Karpas-422 (cell line): ENCODE data around the gene XRN2. TPM values are rescaled to one million over a fixed set of nuclear protein-coding genes. Genes with fewer than 3 reads are reported as not detected.

ENCODE experiments used
- DNase-seq: peaks from one replicate; pipeline ENCODE4 v3.0.0-alpha.2; 2015
- H2AFZ ChIP-seq: fragments of 200-600 bp; sonication (generic); 2 replicates; pipeline ENCODE4 v1.6.1; 2014; ENCODE audit warnings: antibody characterized with exemption, low read length, mixed read lengths
- H3K27ac ChIP-seq: fragments of 200-600 bp; sonication (generic); 2 replicates; pipeline ENCODE4 v1.5.1; 2014; ENCODE audit warnings: mild to moderate bottlenecking, low read length, moderate library complexity
- H3K27me3 ChIP-seq: fragments of 200-600 bp; sonication (generic); 2 replicates; pipeline ENCODE4 v1.6.1; 2014; ENCODE audit warnings: low read length, mixed read lengths
- H3K36me3 ChIP-seq: fragments of 200-600 bp; sonication (generic); 2 replicates; pipeline ENCODE4 v1.6.1; 2014; ENCODE audit warnings: low read length, mixed read lengths; ENCODE audit not compliant: insufficient read depth
- H3K4me1 ChIP-seq: fragments of 200-600 bp; sonication (generic); 2 replicates; pipeline ENCODE4 v1.6.1; 2014; ENCODE audit warnings: mild to moderate bottlenecking, low read length, mixed read lengths
- H3K4me2 ChIP-seq: fragments of 200-600 bp; sonication (generic); 2 replicates; pipeline ENCODE4 v1.6.1; 2014; ENCODE audit warnings: low read length, low read depth, mild to moderate bottlenecking; ENCODE audit not compliant: poor library complexity, severe bottlenecking
- H3K4me3 ChIP-seq: fragments of 200-600 bp; sonication (generic); 2 replicates; pipeline ENCODE4 v1.5.1; 2014; ENCODE audit warnings: mild to moderate bottlenecking, antibody characterized with exemption, low read length, mixed read lengths
- H3K79me2 ChIP-seq: fragments of 200-600 bp; sonication (generic); 2 replicates; pipeline ENCODE4 v1.6.1; 2014; ENCODE audit warnings: mild to moderate bottlenecking, low read length, mixed read lengths
- H3K9ac ChIP-seq: fragments of 200-600 bp; sonication (generic); 2 replicates; pipeline ENCODE4 v1.6.0; 2014; ENCODE audit warnings: low read length
- H3K9me2 ChIP-seq: fragments of 200-600 bp; sonication (generic), shearing (Covaris generic); replicated peaks from 2 replicates; pipeline ENCODE4 v1.6.0; 2014; ENCODE audit warnings: mild to moderate bottlenecking, low read length, moderate library complexity; ENCODE audit not compliant: insufficient read depth
- H3K9me3 ChIP-seq: fragments of 300-700, 200-600 bp; sonication (generic); 2 replicates; pipeline ENCODE4 v1.6.1; 2014; ENCODE audit warnings: low read length, mixed read lengths
- H4K20me1 ChIP-seq: fragments of 200-600 bp; sonication (generic); 2 replicates; pipeline ENCODE4 v1.6.1; 2014; ENCODE audit warnings: mild to moderate bottlenecking, antibody characterized with exemption, low read length, low read depth; ENCODE audit not compliant: insufficient read depth
- small RNA-seq: library from RNA; depleted of rRNA; stranded (forward); fragments of <200 nt; gene quantifications from one replicate; pipeline ENCODE3, GENCODE V24; 2014
- total RNA-seq: library from RNA; depleted of rRNA; stranded (reverse); fragments of >200 nt; shearing (Covaris generic); gene quantifications from 2 replicates; pipeline ENCODE4 v1.2.3, GENCODE V29; 2014; ENCODE audit warnings: low replicate concordance; rRNA removed

The XRN2 gene
- total RNA-seq, 1 experiment from 2014 or later, result 55.6 TPM

DNA sequence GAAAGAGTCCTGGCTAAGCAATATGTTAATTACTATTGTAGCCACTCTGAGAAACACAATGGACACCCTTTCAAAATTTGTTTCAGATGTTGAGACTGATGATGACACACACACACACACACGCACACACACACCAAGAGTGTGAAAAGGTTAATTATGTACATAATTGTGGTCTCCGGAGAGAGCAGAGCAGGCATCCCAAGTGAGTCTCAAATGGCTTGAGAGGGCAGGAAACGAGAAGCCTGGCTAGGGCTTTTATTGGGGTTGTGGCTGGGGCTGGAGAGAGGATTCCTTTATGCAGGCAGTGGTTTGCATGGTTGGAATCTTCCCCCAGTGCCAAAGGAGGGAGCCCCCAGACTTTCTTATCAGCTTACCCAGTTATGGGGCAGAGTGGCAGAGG is 132.4 kb downstream of the XRN2 start:
- Histone ChIP-seq H3K27ac (no peak overlapping the region), H3K4me1 (no peaks in the 10 kb centered on the region), H2AFZ (no peak overlapping the region), H3K4me3 (no peak overlapping the region), H3K9ac (no peak overlapping the region), H3K36me3 (no peaks in the 10 kb centered on the region), H3K9me2 (no peaks in the 10 kb centered on the region), H3K27me3 (no peaks in the 10 kb centered on the region), H3K9me3 (no peaks in the 10 kb centered on the region), H3K79me2 (no peaks in the 10 kb centered on the region), H3K4me2 (no peak overlapping the region), H4K20me1 (no peaks in the 10 kb centered on the region)
- DNase-seq, result no peak

DNA sequence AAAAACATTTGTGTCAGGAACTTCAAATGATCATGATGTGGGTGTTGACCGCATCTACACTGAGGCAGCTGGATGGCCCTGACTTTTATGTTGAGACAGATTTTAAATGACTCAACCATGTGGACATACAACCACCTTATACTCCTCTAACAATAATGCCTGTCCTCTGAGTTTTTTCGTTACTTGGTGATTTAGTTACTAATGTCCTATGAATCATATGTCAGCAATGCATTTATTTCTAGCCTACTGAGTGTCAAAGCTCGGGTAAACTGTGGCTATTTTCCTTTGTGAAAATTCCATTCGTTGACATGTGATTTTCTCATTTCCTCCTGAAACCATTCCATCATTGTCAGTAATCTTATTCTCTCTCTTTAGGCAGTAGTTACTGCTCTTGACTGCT is 133.1 kb downstream of the XRN2 start:
- DNase-seq, result no peak
- Histone ChIP-seq H3K4me2 (no peak overlapping the region), H4K20me1 (no peaks in the 10 kb centered on the region), H3K4me3 (no peak overlapping the region), H2AFZ (no peak overlapping the region), H3K27ac (no peak overlapping the region), H3K27me3 (no peaks in the 10 kb centered on the region), H3K79me2 (no peaks in the 10 kb centered on the region), H3K9me2 (no peaks in the 10 kb centered on the region), H3K9me3 (no peaks in the 10 kb centered on the region), H3K4me1 (no peaks in the 10 kb centered on the region), H3K36me3 (no peaks in the 10 kb centered on the region), H3K9ac (no peak overlapping the region)

GRCh38 chr20:21437248-21437647 is 134.1 kb downstream of the XRN2 start:
- H3K4me2 ChIP-seq, result no peak overlapping the region
- no peak overlapping the region for H3K9ac ChIP-seq
- no peaks in the 10 kb centered on the region for H4K20me1 ChIP-seq
- H3K9me3 ChIP-seq, result no peaks in the 10 kb centered on the region
- no peak overlapping the region for H2AFZ ChIP-seq
- no peak for DNase-seq
- H3K4me1 ChIP-seq, result no peaks in the 10 kb centered on the region
- no peak overlapping the region for H3K4me3 ChIP-seq
- no peaks in the 10 kb centered on the region for H3K79me2 ChIP-seq
- H3K27ac ChIP-seq, result no peak overlapping the region
- no peaks in the 10 kb centered on the region for H3K9me2 ChIP-seq
- H3K27me3 ChIP-seq, result no peaks in the 10 kb centered on the region
- no peaks in the 10 kb centered on the region for H3K36me3 ChIP-seq

DNA sequence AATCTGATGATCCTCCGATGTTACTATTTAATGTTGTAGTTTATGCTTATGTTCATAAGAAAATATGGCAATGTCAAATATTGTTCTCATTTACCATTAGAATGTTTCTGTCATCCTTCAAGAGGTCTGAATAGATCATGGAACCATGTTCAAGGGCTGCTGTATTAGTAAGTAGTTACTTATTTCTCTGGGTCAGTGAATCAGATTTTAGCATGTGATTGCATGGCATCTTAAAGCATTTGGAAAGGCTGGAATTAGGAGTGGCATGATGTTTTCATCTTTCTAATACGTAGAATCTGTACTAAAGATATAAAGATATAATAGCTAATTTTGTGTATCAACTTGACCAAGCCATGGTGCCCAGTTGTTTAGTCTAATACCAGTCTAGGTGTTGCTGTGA is 134.7 kb downstream of the XRN2 start:
- Histone ChIP-seq H3K36me3 (no peaks in the 10 kb centered on the region), H3K27ac (no peak overlapping the region), H3K9me2 (no peaks in the 10 kb centered on the region), H3K27me3 (no peaks in the 10 kb centered on the region), H2AFZ (no peak overlapping the region), H3K4me3 (no peak overlapping the region), H4K20me1 (no peaks in the 10 kb centered on the region), H3K4me2 (no peak overlapping the region), H3K9me3 (no peaks in the 10 kb centered on the region), H3K9ac (no peak overlapping the region), H3K4me1 (no peaks in the 10 kb centered on the region), H3K79me2 (no peaks in the 10 kb centered on the region)
- no peak for DNase-seq

Small RNA genes within 50 kb of the gene (small RNA-seq; reads per million reads assigned to genes)
- gene RN7SKP140, result 0.24 reads per million

Other genes with a start within 250 kb of the XRN2 start
- gene LINC00237, start 197.0 kb upstream of the XRN2 start, total RNA-seq, result 0.14 TPM in 1 of 2 replicates, not detected in the other
- 22.1 and 23.0 TPM in 2 replicates for gene KIZ, start 177.2 kb upstream of the XRN2 start, total RNA-seq
- not detected in 2 replicates for gene NKX2-4, start 94.2 kb downstream of the XRN2 start, total RNA-seq
- gene NKX2-2, start 210.7 kb downstream of the XRN2 start, total RNA-seq, result not detected in 2 replicates